Keratinocyte (primary cell): ENCODE measurements around the gene RACGAP1.

Experiments used
- CTCF ChIP-seq, 3 experiments: IDR thresholded peaks in 1 of 3; conservative IDR thresholded peaks in 1 of 3; optimal IDR thresholded peaks in 1 of 3; 2 replicates in 2 of 3; 3 replicates in 1 of 3; pipeline versions ENCODE3 to v1.5.1; 2011; ENCODE audit warnings: low read length in 3 of 3, mild to moderate bottlenecking in 3 of 3, moderate library complexity in 2 of 3, control low read depth in 1 of 3, inconsistent platforms in 1 of 3; ENCODE audit not compliant: insufficient read depth in 2 of 3; ENCODE audit errors: extremely low read depth in 1 of 3
- EZH2 ChIP-seq: IDR thresholded peaks from one replicate; pipeline ENCODE4 v1.6.1; 2012; ENCODE audit warnings: inconsistent platforms, mild to moderate bottlenecking, low read length, moderate library complexity

GRCh38 chr12:49979791-49980190 lies 45.5 kb downstream of the RACGAP1 start:
- TF ChIP-seq CTCF (optimal IDR thresholded peaks at IDR 0.05 in 1 of 3, IDR thresholded peaks at IDR 0.05 in 1 of 3, conservative IDR thresholded peaks at IDR 0.05 in 1 of 3; ENCODE audit: extremely low read depth in 1 of 3, insufficient read depth in 2 of 3, low read length in 3 of 3) = no peak
- TF ChIP-seq EZH2 = no peak
